HG02885 (cell line): ENCODE measurements around the gene SYT1.

Experiments
- ATAC-seq: cut with Tn5 transposase; IDR thresholded peaks from one replicate; pipeline ENCODE4 v1.9.1; 2021; ENCODE audit warnings: mild to moderate bottlenecking; ENCODE audit not compliant: unreplicated experiment, poor library complexity

SYT1 gene

GRCh38 chr12:79326222-79326621, 461.6 kb downstream of the SYT1 start:
- ATAC-seq = no peak

GRCh38 chr12:79326663-79327062, 462.1 kb downstream of the SYT1 start:
- ATAC-seq = no peak

GRCh38 chr12:79327465-79327864, 462.9 kb downstream of the SYT1 start:
- ATAC-seq = no peak

- ATAC-seq = no peak
These were observed 465.4 kb downstream of the SYT1 start for GRCh38 chr12:79329933-79330332.

GRCh38 chr12:79331870-79332269, 467.3 kb downstream of the SYT1 start:
- ATAC-seq = no peak

- ATAC-seq = no peak
These were observed 468.6 kb downstream of the SYT1 start for GRCh38 chr12:79333144-79333543.

- no peak for ATAC-seq
These were observed 473.2 kb downstream of the SYT1 start for GRCh38 chr12:79337662-79338290.

GRCh38 chr12:79344855-79345847, 480.6 kb downstream of the SYT1 start:
- ATAC-seq = peak; percentile 91

- peak; percentile 50 for ATAC-seq
These were observed 483.3 kb downstream of the SYT1 start for GRCh38 chr12:79347866-79348265.

- ATAC-seq = no peak
These were observed 486.7 kb downstream of the SYT1 start for GRCh38 chr12:79351251-79351650.

GRCh38 chr12:79356216-79356615, 491.6 kb downstream of the SYT1 start:
- no peak for ATAC-seq

GRCh38 chr12:79357048-79357447, 492.5 kb downstream of the SYT1 start:
- ATAC-seq = no peak

GRCh38 chr12:79358716-79359300, 494.2 kb downstream of the SYT1 start:
- ATAC-seq = no peak

- ATAC-seq = no peak
These were observed 495.7 kb downstream of the SYT1 start for GRCh38 chr12:79360286-79360685.

GRCh38 chr12:79360936-79361335, 496.4 kb downstream of the SYT1 start:
- no peak for ATAC-seq

- no peak for ATAC-seq
These were observed 499.6 kb downstream of the SYT1 start for GRCh38 chr12:79364197-79364596.

GRCh38 chr12:79366374-79366773, 501.8 kb downstream of the SYT1 start:
- ATAC-seq = no peak

- ATAC-seq = no peak
These were observed 502.5 kb downstream of the SYT1 start for GRCh38 chr12:79367032-79367589.

GRCh38 chr12:79370021-79370420, 505.4 kb downstream of the SYT1 start:
- ATAC-seq = no peak

GRCh38 chr12:79371226-79371625, 506.7 kb downstream of the SYT1 start:
- ATAC-seq = no peak
